Activated CD8-positive, alpha-beta memory T cell treated with anti-CD3 and anti-CD28 coated beads for 48 hours (primary cell): ENCODE data around the gene GIMAP6.
"Not testable (repeated sequence)": the region's sequence is repeated elsewhere in the genome, so short reads cannot be mapped to it uniquely, and the experiment has no call there.

Experiments
- DNase-seq, 3 experiments: peaks; one replicate each; pipeline ENCODE4 v3.0.0-alpha.2; 2020; ENCODE audit warnings: low read depth in 2 of 3, low spot score in 2 of 3

Gene GIMAP6

GRCh38 chr7:150645259-150646020 lies 13.3 kb upstream of the GIMAP6 start:
- no peak for DNase-seq

- DNase-seq = no peak
Observed at GRCh38 chr7:150642926-150643325, 10.7 kb upstream of the GIMAP6 start.

GRCh38 chr7:150641854-150642253 lies 9.7 kb upstream of the GIMAP6 start:
- DNase-seq = no peak

GRCh38 chr7:150633926-150634325 lies 1.7 kb upstream of the GIMAP6 start:
- no peak for DNase-seq

GRCh38 chr7:150631084-150631826 lies 930 bp downstream of the GIMAP6 start:
- DNase-seq = peak in 1 of 3 experiments; percentile 4

GRCh38 chr7:150629347-150629746 lies 2.8 kb downstream of the GIMAP6 start:
- no peak for DNase-seq

GRCh38 chr7:150627959-150628358 lies 4.2 kb downstream of the GIMAP6 start:
- no peak for DNase-seq

- DNase-seq = no peak
Observed at GRCh38 chr7:150626696-150627095, 5.5 kb downstream of the GIMAP6 start.

GRCh38 chr7:150621376-150621775 lies 10.8 kb downstream of the GIMAP6 start:
- no peak for DNase-seq

- DNase-seq = no peak
Observed at GRCh38 chr7:150620617-150621371, 11.4 kb downstream of the GIMAP6 start.

- no peak for DNase-seq
Observed at GRCh38 chr7:150620061-150620460, 12.1 kb downstream of the GIMAP6 start.

GRCh38 chr7:150615221-150615755 lies 16.9 kb downstream of the GIMAP6 start:
- DNase-seq = not testable (repeated sequence)

GRCh38 chr7:150614426-150614825 lies 17.8 kb downstream of the GIMAP6 start:
- DNase-seq = not testable (repeated sequence)

GRCh38 chr7:150613880-150614279 lies 18.3 kb downstream of the GIMAP6 start:
- DNase-seq = no peak

GRCh38 chr7:150612925-150613324 lies 19.3 kb downstream of the GIMAP6 start:
- DNase-seq = no peak

GRCh38 chr7:150610233-150610632 lies 22.0 kb downstream of the GIMAP6 start:
- no peak for DNase-seq

GRCh38 chr7:150603600-150603999 lies 28.6 kb downstream of the GIMAP6 start:
- not testable (repeated sequence) for DNase-seq

GRCh38 chr7:150595361-150595760 lies 36.8 kb downstream of the GIMAP6 start:
- DNase-seq = no peak

GRCh38 chr7:150594805-150595204 lies 37.4 kb downstream of the GIMAP6 start:
- no peak for DNase-seq

GRCh38 chr7:150587551-150587950 lies 44.6 kb downstream of the GIMAP6 start:
- DNase-seq = no peak

- DNase-seq = no peak
Observed at GRCh38 chr7:150586785-150587152, 45.4 kb downstream of the GIMAP6 start.
